Measurements from ENCODE around the gene TMEM108.

Gene TMEM108

GRCh38 chr3:133168025-133168401 is 129.8 kb downstream of the TMEM108 start:
- TF ChIP-seq, protein P1, sequence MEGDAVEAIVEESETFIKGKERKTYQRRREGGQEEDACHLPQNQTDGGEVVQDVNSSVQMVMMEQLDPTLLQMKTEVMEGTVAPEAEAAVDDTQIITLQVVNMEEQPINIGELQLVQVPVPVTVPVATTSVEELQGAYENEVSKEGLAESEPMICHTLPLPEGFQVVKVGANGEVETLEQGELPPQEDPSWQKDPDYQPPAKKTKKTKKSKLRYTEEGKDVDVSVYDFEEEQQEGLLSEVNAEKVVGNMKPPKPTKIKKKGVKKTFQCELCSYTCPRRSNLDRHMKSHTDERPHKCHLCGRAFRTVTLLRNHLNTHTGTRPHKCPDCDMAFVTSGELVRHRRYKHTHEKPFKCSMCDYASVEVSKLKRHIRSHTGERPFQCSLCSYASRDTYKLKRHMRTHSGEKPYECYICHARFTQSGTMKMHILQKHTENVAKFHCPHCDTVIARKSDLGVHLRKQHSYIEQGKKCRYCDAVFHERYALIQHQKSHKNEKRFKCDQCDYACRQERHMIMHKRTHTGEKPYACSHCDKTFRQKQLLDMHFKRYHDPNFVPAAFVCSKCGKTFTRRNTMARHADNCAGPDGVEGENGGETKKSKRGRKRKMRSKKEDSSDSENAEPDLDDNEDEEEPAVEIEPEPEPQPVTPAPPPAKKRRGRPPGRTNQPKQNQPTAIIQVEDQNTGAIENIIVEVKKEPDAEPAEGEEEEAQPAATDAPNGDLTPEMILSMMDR (IDR thresholded peaks at IDR 0.05; ENCODE audit: insufficient read depth, low read length, poor library complexity, severe bottlenecking): no peak
- no peak for DNase-seq (ENCODE audit: extremely low read depth, insufficient read length)
- Histone ChIP-seq H3K36me3 (ENCODE audit: control insufficient read depth, insufficient read depth, low read length) (no peaks in the 10 kb centered on the region), H3K27me3 (replicated peaks; ENCODE audit: control insufficient read depth, insufficient read depth, low read length) (no peaks in the 10 kb centered on the region), H3K4me3 (replicated peaks; ENCODE audit: low read depth, low read length) (no peak overlapping the region)

GRCh38 chr3:133169331-133170068 is 131.3 kb downstream of the TMEM108 start:
- Histone ChIP-seq H3K27me3 (replicated peaks; ENCODE audit: control insufficient read depth, insufficient read depth, low read length) (no peaks in the 10 kb centered on the region), H3K4me3 (replicated peaks; ENCODE audit: low read depth, low read length) (no peak overlapping the region), H3K36me3 (ENCODE audit: control insufficient read depth, insufficient read depth, low read length) (no peaks in the 10 kb centered on the region)
- TF ChIP-seq, protein P1 (IDR thresholded peaks at IDR 0.05; ENCODE audit: insufficient read depth, low read length, poor library complexity, severe bottlenecking): no peak
- no peak for DNase-seq (ENCODE audit: extremely low read depth, insufficient read length)

GRCh38 chr3:133171831-133172230 is 133.6 kb downstream of the TMEM108 start:
- DNase-seq (ENCODE audit: extremely low read depth, insufficient read length): no peak
- TF ChIP-seq, protein P1 (IDR thresholded peaks at IDR 0.05; ENCODE audit: insufficient read depth, low read length, poor library complexity, severe bottlenecking): no peak
- no peak overlapping the region for H3K4me3 ChIP-seq (replicated peaks; ENCODE audit: low read depth, low read length)
- H3K36me3 ChIP-seq (ENCODE audit: control insufficient read depth, insufficient read depth, low read length): no peaks in the 10 kb centered on the region
- no peaks in the 10 kb centered on the region for H3K27me3 ChIP-seq (replicated peaks; ENCODE audit: control insufficient read depth, insufficient read depth, low read length)

GRCh38 chr3:133181392-133182150 is 143.4 kb downstream of the TMEM108 start:
- H3K4me3 ChIP-seq (replicated peaks; ENCODE audit: low read depth, low read length): no peak overlapping the region
- no peak for DNase-seq (ENCODE audit: extremely low read depth, insufficient read length)
- TF ChIP-seq, protein P1 (IDR thresholded peaks at IDR 0.05; ENCODE audit: insufficient read depth, low read length, poor library complexity, severe bottlenecking): no peak
- H3K36me3 ChIP-seq (ENCODE audit: control insufficient read depth, insufficient read depth, low read length): no peaks in the 10 kb centered on the region
- H3K27me3 ChIP-seq (replicated peaks; ENCODE audit: control insufficient read depth, insufficient read depth, low read length): no peaks in the 10 kb centered on the region

- TF ChIP-seq, protein P1 (IDR thresholded peaks at IDR 0.05; ENCODE audit: insufficient read depth, low read length, poor library complexity, severe bottlenecking): no peak
- H3K4me3 ChIP-seq (replicated peaks; ENCODE audit: low read depth, low read length): no peak overlapping the region
- H3K36me3 ChIP-seq (ENCODE audit: control insufficient read depth, insufficient read depth, low read length): no peaks in the 10 kb centered on the region
Measured at GRCh38 chr3:133187870-133188379, 149.7 kb downstream of the TMEM108 start.

More at GRCh38 chr3:133187870-133188379, 149.7 kb downstream of the TMEM108 start:
- no peaks in the 10 kb centered on the region for H3K27me3 ChIP-seq (replicated peaks; ENCODE audit: control insufficient read depth, insufficient read depth, low read length)
- DNase-seq (ENCODE audit: extremely low read depth, insufficient read length): no peak

Data from GM06990 (cell line).